ENCODE data around the gene DSCAML1. TPM values are rescaled to one million over a fixed set of nuclear protein-coding genes. Genes with fewer than 3 reads are reported as not detected.

Gene DSCAML1
- total RNA-seq, 2 donors from 2014 or later: 0.67 to 1.3 TPM

DNA sequence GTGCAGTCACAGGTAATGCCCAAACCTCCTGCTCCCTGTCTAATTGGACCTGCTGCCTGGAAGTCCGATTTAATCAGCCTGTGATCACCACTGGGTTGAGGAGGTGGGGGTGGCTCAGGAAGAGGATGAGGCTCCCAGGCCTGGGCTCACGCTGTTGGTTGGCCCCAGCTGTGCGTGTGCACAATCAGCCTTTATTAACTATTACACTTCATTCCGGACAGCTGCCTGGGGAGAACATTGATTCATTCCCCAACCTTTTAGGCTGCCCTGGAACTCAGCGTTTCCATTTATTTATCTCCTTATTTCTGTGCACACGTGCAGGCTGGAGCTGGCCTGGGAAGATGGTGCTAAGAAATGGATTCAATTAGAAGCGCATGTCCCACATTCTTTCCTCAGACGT is 123.4 kb downstream of the DSCAML1 start:
- H3K4me1 ChIP-seq: peaks cover 0 to under 1% of the 10 kb centered on the region in 2 donors
- H3K27me3 ChIP-seq: no peaks in the 10 kb centered on the region
- no peak overlapping the region for H3K27ac ChIP-seq
- no peaks in the 10 kb centered on the region for H3K9me3 ChIP-seq
- TF ChIP-seq CTCF (IDR thresholded peaks at IDR 0.05): no peak
- DNase-seq (ENCODE audit: low spot score): no peak
- H3K36me3 ChIP-seq: no peaks in the 10 kb centered on the region
- H3K4me3 ChIP-seq: no peak overlapping the region

DNA sequence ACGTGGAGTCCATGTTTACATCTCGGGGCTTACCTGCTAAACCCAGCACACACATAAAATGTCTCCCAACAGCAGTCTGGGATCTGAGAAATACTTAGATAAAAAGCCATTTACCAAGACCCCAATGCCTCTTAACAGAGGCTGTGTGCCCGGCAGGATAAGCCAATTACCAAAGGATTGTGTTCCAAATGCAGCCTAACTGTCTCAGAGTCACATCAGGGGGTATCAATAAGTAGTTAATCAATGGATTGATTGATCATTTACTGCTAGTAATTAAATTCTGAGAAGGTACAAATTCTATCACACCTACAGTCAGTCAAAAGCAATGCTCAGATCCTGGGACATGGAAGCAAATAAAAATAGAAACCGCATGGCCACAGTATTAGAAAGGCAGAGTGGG is 125.6 kb downstream of the DSCAML1 start:
- no peak for TF ChIP-seq CTCF (IDR thresholded peaks at IDR 0.05)

DNA sequence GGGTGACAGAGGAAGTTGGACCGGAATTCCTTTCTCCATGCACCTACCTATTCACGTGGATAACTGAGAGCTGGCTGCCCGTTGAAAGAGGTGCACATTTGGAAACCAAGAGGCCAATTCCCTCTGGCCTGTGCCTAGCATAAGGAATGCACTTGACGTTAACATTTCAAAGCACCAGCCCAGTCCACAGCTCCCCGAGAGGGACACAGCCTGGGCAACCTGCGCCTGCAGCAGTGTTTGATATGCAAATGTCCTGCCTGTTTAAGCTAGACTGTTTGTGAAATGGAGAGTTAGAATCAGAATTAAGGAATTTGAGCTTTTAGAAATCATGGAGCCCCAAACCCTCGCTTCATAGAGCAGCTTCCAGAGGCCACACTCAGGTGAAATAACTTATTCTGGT is 126.1 kb downstream of the DSCAML1 start:
- Histone ChIP-seq H3K27me3 (no peaks in the 10 kb centered on the region), H3K36me3 (no peaks in the 10 kb centered on the region), H3K27ac (no peak overlapping the region), H3K4me1 (no peaks in the 10 kb centered on the region), H3K4me3 (no peak overlapping the region), H3K9me3 (no peaks in the 10 kb centered on the region)
- TF ChIP-seq CTCF (IDR thresholded peaks at IDR 0.05): no peak
- DNase-seq (ENCODE audit: low spot score): no peak

More for the DNA sequence above, 125.6 kb downstream of the DSCAML1 start:
- no peaks in the 10 kb centered on the region for H3K36me3 ChIP-seq
- DNase-seq (ENCODE audit: low spot score): no peak
- no peaks in the 10 kb centered on the region for H3K4me1 ChIP-seq
- no peaks in the 10 kb centered on the region for H3K27me3 ChIP-seq
- H3K9me3 ChIP-seq: no peaks in the 10 kb centered on the region
- no peak overlapping the region for H3K4me3 ChIP-seq
- H3K27ac ChIP-seq: no peak overlapping the region

GRCh38 chr11:117670443-117670842 is 126.6 kb downstream of the DSCAML1 start:
- no peaks in the 10 kb centered on the region for H3K9me3 ChIP-seq
- no peak for TF ChIP-seq CTCF (IDR thresholded peaks at IDR 0.05)
- H3K27ac ChIP-seq: no peak overlapping the region
- no peaks in the 10 kb centered on the region for H3K4me1 ChIP-seq
- H3K4me3 ChIP-seq: no peak overlapping the region
- no peak for DNase-seq (ENCODE audit: low spot score)
- no peaks in the 10 kb centered on the region for H3K36me3 ChIP-seq
- no peaks in the 10 kb centered on the region for H3K27me3 ChIP-seq

DNA sequence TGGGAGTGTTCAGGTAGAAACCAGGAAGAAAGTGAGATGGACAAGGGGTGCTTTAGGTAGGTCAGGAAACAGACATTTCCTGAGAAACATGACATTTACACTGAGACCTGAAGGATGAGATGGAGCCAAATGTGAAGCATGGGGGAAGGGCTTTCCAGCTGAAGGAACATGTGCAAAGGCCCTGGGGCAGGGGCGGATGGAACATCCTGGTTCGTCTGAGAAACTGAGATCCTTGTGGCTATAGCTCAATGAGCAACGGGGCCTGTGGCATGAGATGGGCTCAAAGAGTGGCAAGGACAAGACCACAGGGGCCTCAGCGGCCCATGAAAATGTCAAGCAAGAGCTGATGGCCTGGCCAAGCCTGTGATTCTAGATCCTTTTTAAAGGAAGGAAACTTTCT is 127.4 kb downstream of the DSCAML1 start:
- Histone ChIP-seq H3K4me1 (no peaks in the 10 kb centered on the region), H3K27ac (no peak overlapping the region), H3K27me3 (no peaks in the 10 kb centered on the region), H3K9me3 (no peaks in the 10 kb centered on the region), H3K4me3 (no peak overlapping the region), H3K36me3 (no peaks in the 10 kb centered on the region)
- no peak for DNase-seq (ENCODE audit: low spot score)
- TF ChIP-seq CTCF (IDR thresholded peaks at IDR 0.05): no peak

DNA sequence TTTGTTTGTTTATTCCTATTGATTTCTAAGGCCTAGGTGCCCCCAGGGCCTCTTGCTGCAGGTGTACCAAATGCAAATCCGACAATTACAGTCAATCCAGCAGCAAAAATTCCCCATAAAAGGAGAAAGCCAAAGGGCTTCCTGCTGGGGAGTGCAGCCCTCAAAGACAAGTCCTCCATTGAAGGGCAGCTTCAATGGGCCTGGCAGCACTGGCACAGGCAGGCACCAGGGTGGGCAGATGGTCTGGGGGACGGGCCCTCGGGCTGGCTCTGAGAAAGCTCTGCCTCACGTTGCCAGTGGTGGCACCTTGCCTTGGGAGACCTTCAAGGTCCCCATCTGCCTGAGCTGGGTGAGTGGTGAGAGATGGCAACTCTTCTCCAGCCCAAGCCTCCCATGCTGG is 128.0 kb downstream of the DSCAML1 start:
- H3K9me3 ChIP-seq: no peaks in the 10 kb centered on the region
- peaks cover 0 to under 1% of the 10 kb centered on the region in 2 donors for H3K4me1 ChIP-seq
- no peaks in the 10 kb centered on the region for H3K27me3 ChIP-seq
- H3K4me3 ChIP-seq: no peak overlapping the region
- H3K27ac ChIP-seq: no peak overlapping the region
- no peak for DNase-seq (ENCODE audit: low spot score)
- no peak for TF ChIP-seq CTCF (IDR thresholded peaks at IDR 0.05)
- no peaks in the 10 kb centered on the region for H3K36me3 ChIP-seq

Measured in right atrium auricular region (tissue), 2 donors.